Psoas muscle (tissue), 8 donors: Measurements from ENCODE around the gene RAB40C. TPM values are rescaled to one million over a fixed set of nuclear protein-coding genes. Genes with fewer than 3 reads are reported as not detected.

ENCODE experiments used
- ATAC-seq, 4 donors: fragments of 200-7000 bp; cut with Tn5 transposase; one replicate each; pipeline ENCODE4 v1.9.1; 2020; ENCODE audit warnings: moderate library complexity in 3 of 4, mild to moderate bottlenecking in 2 of 4
- DNase-seq, 2 donors: peaks; one replicate each; pipeline ENCODE4 v3.0.0-alpha.2; 2020
- H3K27ac ChIP-seq: fragments of 200-600 bp; one replicate; pipeline ENCODE4 v1.8.0; 2022
- H3K27me3 ChIP-seq, 3 donors: fragments of 200-600 bp in 1 of 3; one replicate each; pipeline versions ENCODE4 v1.6.1 to v1.8.0; 2013 to 2022; ENCODE audit warnings: low read length in 2 of 3, mild to moderate bottlenecking in 2 of 3, moderate library complexity in 1 of 3; ENCODE audit not compliant: insufficient read depth in 3 of 3
- H3K36me3 ChIP-seq, 2 donors: fragments of 200-600 bp in 1 of 2; one replicate each; pipeline versions ENCODE4 v1.6.1 to v1.8.0; 2013 to 2022; ENCODE audit warnings: low read depth in 1 of 2, mild to moderate bottlenecking in 1 of 2, moderate library complexity in 1 of 2; ENCODE audit not compliant: insufficient read depth in 1 of 2
- H3K4me1 ChIP-seq: fragments of 200-600 bp; one replicate; pipeline ENCODE4 v1.8.0; 2022
- H3K4me3 ChIP-seq: fragments of 200-600 bp; one replicate; pipeline ENCODE4 v1.8.0; 2022; ENCODE audit warnings: mild to moderate bottlenecking
- H3K9me3 ChIP-seq: fragments of 200-600 bp; one replicate; pipeline ENCODE4 v1.8.0; 2022
- CTCF ChIP-seq: fragments of 200-600 bp; IDR thresholded peaks from one replicate; pipeline ENCODE4 v1.8.0; 2022; ENCODE audit warnings: antibody characterized with exemption
- WGBS, 3 donors: extraction: QIAGEN DNeasy Blood & Tissue Kit; methylation state at CpG; one replicate each; pipeline versions ENCODE4 v1.1.6 to v1.1.7; 2013; 5-methylcytosine and 5-hydroxymethylcytosine counted together
- intact Hi-C, 2 donors: fragments of 100-400 bp; cut with DNase I; formaldehyde crosslinking; loops; one replicate each; pipeline versions ENCODE4 v1.11.0 to v1.14.2; 2022
- long read RNA-seq, 2 donors: library from polyadenylated mRNA; unstranded; transcript quantifications; one replicate each; pipeline ENCODE4 v2.0.0, GENCODE V29; 2021
- polyA plus RNA-seq, 3 donors: library from polyadenylated mRNA; stranded (reverse); fragments of 200-250 nt; gene quantifications; one replicate each; pipeline ENCODE4 v1.2.3, GENCODE V29; 2013
- total RNA-seq, 4 donors: library from RNA; stranded (reverse); fragmentation: NEBNext Ultra II Directional in 2 of 4; extraction: Animal tissue kit (Norgen Biotek cat#: 25700) in 2 of 4; gene quantifications; one replicate each; pipeline versions ENCODE4 v1.2.1 to v1.2.4, GENCODE V29; 2021 to 2023
- donor health status: healthy with polysubstance abuse.
- donor health status: DM: no; HTN: no; CAD: no; lungs with moderate emphysema.
- donor health status: Bipolar disorder and iron deficiency.
- donor health status: healthy.
- donor health status: DM: yes; HTN: yes; CAD: no.
- donor health status: DM: no; HTN: no; CAD: no.
- donor health status: DM: no; HTN: no; CAD: no.
- donor health status: DM: yes; HTN: yes; CAD: no.

RAB40C gene
- total RNA-seq: 10 to 100 TPM; 12.3 to 20.2 (median 14.4) TPM
- 10 to 100 TPM; 14.7 to 16.3 (median 15.7) TPM for polyA plus RNA-seq
- long read RNA-seq, donor 1, transcript RAB40C-201 (6 exons, 2,699 nt): major isoform, 28 of 62 reads
- long read RNA-seq, donor 1, partial matches to known transcripts: 7 of 62 reads
- long read RNA-seq, donor 1, other reads (novel, unspliced or antisense): 15 of 62 reads
- long read RNA-seq, donor 2, transcript RAB40C-201 (6 exons, 2,699 nt): major isoform, 19 of 48 reads
- long read RNA-seq, donor 2, transcript RAB40C-204 (7 exons, 2,569 nt): minor isoform, 7 of 48 reads
- long read RNA-seq, donor 2, partial matches to known transcripts: 10 of 48 reads
- long read RNA-seq, donor 2, other reads (novel, unspliced or antisense): 10 of 48 reads

GRCh38 chr16:589658-590187, at the start of gene RAB40C:
TSS of gene RAB40C (plus strand) at chr16:590066. CDS start at chr16:590292, 226 bp downstream.
- 1 to 2% (median 1%) methylated on average over 18 to 67 of the region's 67 CpGs for WGBS, 3 donors
- ATAC-seq (peak; percentile 81 to 88 (median 82)), DNase-seq (peak; percentile 99 to 100)
- Histone ChIP-seq H3K27ac (peak within 1 kb of the TSS; percentile 97), H3K9me3 (no peaks in the 10 kb centered on the region), H3K27me3 (no peaks in the 10 kb centered on the region), H3K4me1 (peaks cover 63% of the 10 kb centered on the region), H3K4me3 (peak within 1 kb of the TSS; percentile 96), H3K36me3 (peaks cover 0 to 4% of the 10 kb centered on the region in 2 donors)
- intact Hi-C loops: loop anchor here (5.0 kb wide), 2 partner anchors 38 to 43 kb away; partner anchors contain the start of gene WFIKKN1 (in 1 of the 2)
- TF ChIP-seq CTCF: no peak

- 58 to 72% (median 62%) methylated on average over 25 to 29 of the region's 29 CpGs for WGBS, 3 donors
- Histone ChIP-seq H3K4me3 (no peak overlapping the region), H3K4me1 (peaks cover 7% of the 10 kb centered on the region), H3K27ac (no peak overlapping the region), H3K9me3 (no peaks in the 10 kb centered on the region), H3K36me3 (peaks cover 0 to 25% of the 10 kb centered on the region in 2 donors), H3K27me3 (no peaks in the 10 kb centered on the region)
- intact Hi-C loops: no loop called here
- no peak for ATAC-seq
- DNase-seq: no peak
- no peak for TF ChIP-seq CTCF
Measured at GRCh38 chr16:540645-541340, 49.1 kb upstream of the RAB40C start.

- DNase-seq (no peak), ATAC-seq (no peak)
- H3K4me1 ChIP-seq: no peaks in the 10 kb centered on the region
- TF ChIP-seq CTCF: no peak
- peaks cover 0 to 22% of the 10 kb centered on the region in 2 donors for H3K36me3 ChIP-seq
- H3K4me3 ChIP-seq: no peak overlapping the region
- H3K27ac ChIP-seq: no peak overlapping the region
- intact Hi-C loops: no loop called here
- no peaks in the 10 kb centered on the region for H3K9me3 ChIP-seq
- 79 to 85% (median 83%) methylated on average over 45 to 51 of the region's 51 CpGs for WGBS, 3 donors
- H3K27me3 ChIP-seq: no peaks in the 10 kb centered on the region
Measured at GRCh38 chr16:543301-544164, 46.3 kb upstream of the RAB40C start.

- WGBS, 3 donors: 92 to 95% (median 93%) methylated on average over 45 to 46 of the region's 46 CpGs
- intact Hi-C loops: no loop called here
Measured at GRCh38 chr16:544517-544916, 45.3 kb upstream of the RAB40C start.

More at GRCh38 chr16:544517-544916, 45.3 kb upstream of the RAB40C start:
- H3K4me3 ChIP-seq: no peak overlapping the region
- DNase-seq: no peak
- no peak for ATAC-seq
- H3K9me3 ChIP-seq: no peaks in the 10 kb centered on the region
- H3K36me3 ChIP-seq: peaks cover 0 to 32% of the 10 kb centered on the region in 2 donors
- H3K4me1 ChIP-seq: no peaks in the 10 kb centered on the region
- no peaks in the 10 kb centered on the region for H3K27me3 ChIP-seq
- TF ChIP-seq CTCF: no peak
- no peak overlapping the region for H3K27ac ChIP-seq
